GM23248 (cell line): ENCODE measurements around the gene LRP5.

Experiments used
- EZH2 ChIP-seq: fragments of 200-600 bp; sonication (generic); IDR thresholded peaks from 2 replicates; pipeline ENCODE4 v1.6.1; 2018; ENCODE audit warnings: antibody characterized with exemption, mild to moderate bottlenecking; ENCODE audit not compliant: insufficient read depth, poor library complexity, severe bottlenecking
- EZH2phosphoT487 ChIP-seq: fragments of 200-600 bp; sonication (generic); IDR thresholded peaks from 2 replicates; pipeline ENCODE4 v1.6.1; 2018; ENCODE audit warnings: antibody characterized with exemption, moderate library complexity, mild to moderate bottlenecking, low read depth; ENCODE audit not compliant: insufficient read depth

- no peak for TF ChIP-seq EZH2phosphoT487
- no peak for TF ChIP-seq EZH2
These were observed 113.5 kb downstream of the LRP5 start for GRCh38 chr11:68425866-68426380.
